ENCODE data around the gene SIGLEC5. TPM values are rescaled to one million over a fixed set of nuclear protein-coding genes. Genes with fewer than 3 reads are reported as not detected.

SIGLEC5 gene
- total and polyA plus RNA-seq, 2 of the 4 experiments (the other 2 are of a cell fraction), result not detected

DNA sequence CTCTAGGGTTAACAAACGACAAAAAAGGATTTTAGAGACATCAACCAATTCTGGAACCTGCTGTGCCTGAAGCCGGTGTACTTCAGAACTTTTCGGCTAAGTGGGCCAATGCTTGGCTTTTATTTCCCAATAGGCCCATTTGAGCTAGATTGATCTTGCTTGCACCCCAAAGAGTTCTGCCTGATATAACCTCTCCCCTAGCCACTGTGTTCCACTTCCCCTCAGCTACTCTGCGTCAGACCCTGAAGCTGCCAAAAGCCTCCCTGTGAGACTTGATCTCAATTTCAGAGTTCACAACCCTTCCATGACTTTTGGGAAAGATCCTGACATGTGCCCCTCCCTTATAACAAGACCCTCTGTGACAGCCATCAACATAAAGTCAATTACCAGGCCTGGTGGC is 22.1 kb upstream of the SIGLEC5 start:
- H4K5ac ChIP-seq (ENCODE audit: low read depth, low read length), result no peak overlapping the region
- no peak for DNase-seq
- H3K36me3 ChIP-seq (ENCODE audit: control insufficient read depth, insufficient read depth, low read length), result no peaks in the 10 kb centered on the region
- no peaks in the 10 kb centered on the region for H3K9me1 ChIP-seq (ENCODE audit: insufficient read depth, low read length)
- H3K4me2 ChIP-seq (ENCODE audit: low read depth, low read length), result no peak overlapping the region
- H3K27me3 ChIP-seq (ENCODE audit: control insufficient read depth, insufficient read depth, low read length), result no peaks in the 10 kb centered on the region
- H4K20me1 ChIP-seq (ENCODE audit: insufficient read depth, low read length), result no peaks in the 10 kb centered on the region
- BruUV-seq (replicated peaks), result no TSS peak
- H3K9ac ChIP-seq (ENCODE audit: low read depth, low read length), result no peak overlapping the region
- no peak overlapping the region for H3K4me3 ChIP-seq (ENCODE audit: insufficient read depth, low read depth, low read length)
- H3K56ac ChIP-seq (ENCODE audit: extremely low read depth, insufficient read depth, low read length), result no peak overlapping the region
- no peak overlapping the region for H2AFZ ChIP-seq (replicated peaks; ENCODE audit: low read length, poor library complexity)
- H3K4me1 ChIP-seq (ENCODE audit: control insufficient read depth, insufficient read depth, low read length), result no peaks in the 10 kb centered on the region
- H3K23ac ChIP-seq (ENCODE audit: low read depth, low read length), result no peak overlapping the region
- H2BK15ac ChIP-seq (ENCODE audit: low read depth, low read length), result no peak overlapping the region
- H2AK9ac ChIP-seq (replicated peaks; ENCODE audit: low read depth, low read length, poor library complexity), result peak overlapping the region; percentile 72
- H2AK5ac ChIP-seq (ENCODE audit: low read depth, low read length), result no peak overlapping the region
- H3K27ac ChIP-seq (ENCODE audit: insufficient read depth, low read length), result no peak overlapping the region
- in situ Hi-C loops (cut with MboI; ENCODE audit: low sequenced_read_pairs) (no loop called here), intact Hi-C loops (cut with micrococcal nuclease) (no loop called here), dilution Hi-C loops (cut with HindIII; ENCODE audit: low sequenced_read_pairs, unreplicated experiment) (no loop called here)
- no peak overlapping the region for H3K14ac ChIP-seq (replicated peaks; ENCODE audit: low read depth, low read length)
- 36% methylated on average over 2 of the region's 4 CpGs; no CpG with 5 or more reads in 1 of the 2 experiments for WGBS, 2 experiments (ENCODE audit: extremely low coverage in 2 of 2, insufficient read length in 1 of 2)
- H4K8ac ChIP-seq (ENCODE audit: low read depth in 2 of 2, low read length in 2 of 2), result no peak overlapping the region
- H3K4ac ChIP-seq (ENCODE audit: low read depth, low read length), result no peak overlapping the region
- ChIA-PET CTCF (no interaction called here), POLR2A (ENCODE audit: unreplicated experiment) (no interaction called here)
- no peaks in the 10 kb centered on the region for H3K9me3 ChIP-seq (ENCODE audit: control insufficient read depth, insufficient read depth, low read length)
- H2BK120ac ChIP-seq (ENCODE audit: low read depth, low read length), result no peak overlapping the region
- TF ChIP-seq SMC3 (IDR thresholded peaks at IDR 0.05; ENCODE audit: low read depth, low read length) (no peak), BHLHE40 (IDR thresholded peaks at IDR 0.05; ENCODE audit: low read depth, low read length) (no peak), RAD21 (IDR thresholded peaks at IDR 0.05; ENCODE audit: low read length) (no peak), RCOR1 (IDR thresholded peaks at IDR 0.05; ENCODE audit: insufficient replicate concordance, low read length) (no peak)
- TF ChIP-seq, protein P1, sequence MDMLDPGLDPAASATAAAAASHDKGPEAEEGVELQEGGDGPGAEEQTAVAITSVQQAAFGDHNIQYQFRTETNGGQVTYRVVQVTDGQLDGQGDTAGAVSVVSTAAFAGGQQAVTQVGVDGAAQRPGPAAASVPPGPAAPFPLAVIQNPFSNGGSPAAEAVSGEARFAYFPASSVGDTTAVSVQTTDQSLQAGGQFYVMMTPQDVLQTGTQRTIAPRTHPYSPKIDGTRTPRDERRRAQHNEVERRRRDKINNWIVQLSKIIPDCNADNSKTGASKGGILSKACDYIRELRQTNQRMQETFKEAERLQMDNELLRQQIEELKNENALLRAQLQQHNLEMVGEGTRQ (IDR thresholded peaks at IDR 0.05; ENCODE audit: low read depth, low read length), result no peak
- no peaks in the 10 kb centered on the region for H3K79me1 ChIP-seq (ENCODE audit: low read depth in 1 of 2, low read length in 2 of 2)
- H2BK20ac ChIP-seq (ENCODE audit: low read depth, low read length), result no peak overlapping the region
- no peak for ATAC-seq (ENCODE audit: low read depth)
- no peak overlapping the region for H4K91ac ChIP-seq (ENCODE audit: insufficient read depth, low read depth, low read length)
- H3K18ac ChIP-seq (ENCODE audit: low read depth, low read length), result no peak overlapping the region
- H2BK5ac ChIP-seq (ENCODE audit: low read depth, low read length, poor library complexity, severe bottlenecking), result no peak overlapping the region
